LNCAP (cell line): ENCODE data around the gene RAB33A.

ENCODE experiments used
- CTCF ChIP-seq: fragments of 450-650 bp; IDR thresholded peaks from 2 replicates; pipeline ENCODE4 v1.5.1; 2017; ENCODE audit warnings: mild to moderate bottlenecking

Gene RAB33A

GRCh38 chrX:130165181-130165702 lies 6.5 kb upstream of the RAB33A start:
- TF ChIP-seq CTCF = no peak

GRCh38 chrX:130165703-130166502 lies 5.9 kb upstream of the RAB33A start, which contains the start of gene AIFM1:
Gene AIFM1 (minus strand): TSS chrX:130165841. CDS start chrX:130165656, 185 bp downstream.
- TF ChIP-seq CTCF = no peak

- TF ChIP-seq CTCF = no peak
Measured at GRCh38 chrX:130166503-130166777, 5.3 kb upstream of the RAB33A start.

GRCh38 chrX:130167040-130167439 lies 4.7 kb upstream of the RAB33A start:
- TF ChIP-seq CTCF = no peak

DNA sequence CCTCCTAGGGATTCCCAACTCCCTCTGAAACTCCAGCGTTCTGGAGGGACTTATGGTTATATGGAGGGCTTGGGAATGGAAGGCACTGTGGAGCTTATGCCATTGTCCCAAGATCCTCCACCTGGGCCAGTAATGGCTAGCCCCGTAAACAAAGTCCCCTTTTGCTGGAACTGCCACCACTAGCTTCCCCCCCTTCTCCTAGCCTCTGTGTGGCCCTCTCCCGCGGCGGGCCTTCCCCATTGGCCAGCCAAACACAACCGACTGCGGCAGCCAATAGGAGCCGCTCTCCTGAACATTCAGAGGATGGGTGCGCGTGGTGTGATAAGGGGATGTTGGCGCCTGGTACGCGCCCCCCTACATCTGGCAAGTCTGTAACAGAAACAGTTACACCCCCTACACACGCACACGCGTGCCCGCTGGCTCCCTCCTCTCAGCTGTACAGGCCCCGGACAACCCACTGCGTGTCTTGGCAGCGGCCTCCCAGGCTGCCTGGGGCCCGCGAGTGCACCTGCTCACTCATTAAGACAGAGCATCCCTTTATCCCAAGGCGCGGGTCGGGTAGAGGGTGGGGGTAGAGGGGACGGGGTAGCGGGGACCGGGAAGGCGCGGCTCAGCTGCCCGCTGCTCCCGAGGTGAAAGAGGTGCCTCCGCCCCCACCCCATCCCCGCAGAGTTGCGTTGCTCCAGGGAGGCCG lies 863 bp upstream of the RAB33A start:
- no peak for TF ChIP-seq CTCF

GRCh38 chrX:130172127-130172845 lies 524 bp downstream of the RAB33A start:
- TF ChIP-seq CTCF = no peak

GRCh38 chrX:130173190-130173895 lies 1.6 kb downstream of the RAB33A start:
- TF ChIP-seq CTCF = no peak
